ENCODE data around the gene PDZD2. TPM values are rescaled to one million over a fixed set of nuclear protein-coding genes. Genes with fewer than 3 reads are reported as not detected.

Gene PDZD2
- polyA plus RNA-seq, 1 donor from 2014 or later: 3.1 TPM

DNA sequence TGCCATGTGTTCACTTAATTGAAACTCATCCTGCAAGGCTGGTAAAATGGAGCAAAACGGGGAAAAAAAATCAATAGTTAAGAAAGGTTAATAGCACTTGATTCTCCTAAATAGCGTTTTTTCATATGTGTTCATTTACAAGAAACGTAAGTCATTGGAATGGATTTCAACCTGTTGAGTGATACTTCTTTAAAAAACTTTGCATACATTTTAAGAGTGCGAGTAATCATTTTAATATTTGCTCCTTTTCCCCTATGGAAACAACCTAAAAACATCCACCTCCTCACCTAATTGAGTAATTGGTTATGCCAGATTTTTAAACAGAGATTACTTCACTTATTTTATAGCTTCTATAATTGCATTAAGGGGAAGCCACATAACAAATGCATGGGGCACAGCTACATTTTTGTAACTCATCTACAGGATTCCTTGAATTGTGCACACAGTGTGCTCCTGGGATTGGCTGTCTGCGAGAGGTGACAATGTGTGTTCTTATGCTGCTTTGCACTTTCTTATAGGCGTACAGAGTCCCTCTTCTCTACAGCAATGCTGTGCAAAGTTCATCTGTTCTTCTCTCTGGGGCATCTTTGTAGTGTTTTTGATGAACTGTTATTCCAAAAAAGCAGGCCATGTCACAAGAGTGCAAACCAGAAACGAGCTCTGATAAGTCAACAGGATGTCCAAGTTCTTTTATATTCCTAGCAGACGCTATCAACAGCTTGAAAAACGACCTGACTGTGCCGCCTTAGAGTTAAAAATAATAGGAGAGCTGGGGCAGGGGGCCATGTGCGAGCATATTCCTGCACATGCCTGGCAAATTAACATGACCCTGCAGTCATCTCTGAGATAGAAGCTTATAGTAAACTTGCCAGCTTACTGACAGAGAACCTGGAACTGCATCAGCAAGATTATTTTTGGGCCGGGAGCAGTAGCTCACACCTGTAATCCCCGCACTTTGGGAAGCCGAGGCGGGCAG lies 417.2 kb downstream of the PDZD2 start:
- no peak for TF ChIP-seq EP300 (conservative IDR thresholded peaks at IDR 0.05; ENCODE audit: poor library complexity, severe bottlenecking)
- no peak for TF ChIP-seq POLR2AphosphoS5 (IDR thresholded peaks at IDR 0.05)
- no peak for TF ChIP-seq RAD21 (conservative IDR thresholded peaks at IDR 0.05)
- no peak for TF ChIP-seq MXI1 (conservative IDR thresholded peaks at IDR 0.05; ENCODE audit: poor library complexity, severe bottlenecking)
- no peak for TF ChIP-seq TAF1 (IDR thresholded peaks at IDR 0.05; ENCODE audit: low read depth)
- no peak for TF ChIP-seq EZH2 (IDR thresholded peaks at IDR 0.05; ENCODE audit: borderline replicate concordance, insufficient read depth, low read length, poor library complexity, severe bottlenecking)
- TF ChIP-seq, protein P1, sequence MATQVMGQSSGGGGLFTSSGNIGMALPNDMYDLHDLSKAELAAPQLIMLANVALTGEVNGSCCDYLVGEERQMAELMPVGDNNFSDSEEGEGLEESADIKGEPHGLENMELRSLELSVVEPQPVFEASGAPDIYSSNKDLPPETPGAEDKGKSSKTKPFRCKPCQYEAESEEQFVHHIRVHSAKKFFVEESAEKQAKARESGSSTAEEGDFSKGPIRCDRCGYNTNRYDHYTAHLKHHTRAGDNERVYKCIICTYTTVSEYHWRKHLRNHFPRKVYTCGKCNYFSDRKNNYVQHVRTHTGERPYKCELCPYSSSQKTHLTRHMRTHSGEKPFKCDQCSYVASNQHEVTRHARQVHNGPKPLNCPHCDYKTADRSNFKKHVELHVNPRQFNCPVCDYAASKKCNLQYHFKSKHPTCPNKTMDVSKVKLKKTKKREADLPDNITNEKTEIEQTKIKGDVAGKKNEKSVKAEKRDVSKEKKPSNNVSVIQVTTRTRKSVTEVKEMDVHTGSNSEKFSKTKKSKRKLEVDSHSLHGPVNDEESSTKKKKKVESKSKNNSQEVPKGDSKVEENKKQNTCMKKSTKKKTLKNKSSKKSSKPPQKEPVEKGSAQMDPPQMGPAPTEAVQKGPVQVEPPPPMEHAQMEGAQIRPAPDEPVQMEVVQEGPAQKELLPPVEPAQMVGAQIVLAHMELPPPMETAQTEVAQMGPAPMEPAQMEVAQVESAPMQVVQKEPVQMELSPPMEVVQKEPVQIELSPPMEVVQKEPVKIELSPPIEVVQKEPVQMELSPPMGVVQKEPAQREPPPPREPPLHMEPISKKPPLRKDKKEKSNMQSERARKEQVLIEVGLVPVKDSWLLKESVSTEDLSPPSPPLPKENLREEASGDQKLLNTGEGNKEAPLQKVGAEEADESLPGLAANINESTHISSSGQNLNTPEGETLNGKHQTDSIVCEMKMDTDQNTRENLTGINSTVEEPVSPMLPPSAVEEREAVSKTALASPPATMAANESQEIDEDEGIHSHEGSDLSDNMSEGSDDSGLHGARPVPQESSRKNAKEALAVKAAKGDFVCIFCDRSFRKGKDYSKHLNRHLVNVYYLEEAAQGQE (IDR thresholded peaks at IDR 0.05; ENCODE audit: borderline replicate concordance): no peak
- TF ChIP-seq SMC3 (conservative IDR thresholded peaks at IDR 0.05; ENCODE audit: poor library complexity): no peak
- TF ChIP-seq, protein P2, sequence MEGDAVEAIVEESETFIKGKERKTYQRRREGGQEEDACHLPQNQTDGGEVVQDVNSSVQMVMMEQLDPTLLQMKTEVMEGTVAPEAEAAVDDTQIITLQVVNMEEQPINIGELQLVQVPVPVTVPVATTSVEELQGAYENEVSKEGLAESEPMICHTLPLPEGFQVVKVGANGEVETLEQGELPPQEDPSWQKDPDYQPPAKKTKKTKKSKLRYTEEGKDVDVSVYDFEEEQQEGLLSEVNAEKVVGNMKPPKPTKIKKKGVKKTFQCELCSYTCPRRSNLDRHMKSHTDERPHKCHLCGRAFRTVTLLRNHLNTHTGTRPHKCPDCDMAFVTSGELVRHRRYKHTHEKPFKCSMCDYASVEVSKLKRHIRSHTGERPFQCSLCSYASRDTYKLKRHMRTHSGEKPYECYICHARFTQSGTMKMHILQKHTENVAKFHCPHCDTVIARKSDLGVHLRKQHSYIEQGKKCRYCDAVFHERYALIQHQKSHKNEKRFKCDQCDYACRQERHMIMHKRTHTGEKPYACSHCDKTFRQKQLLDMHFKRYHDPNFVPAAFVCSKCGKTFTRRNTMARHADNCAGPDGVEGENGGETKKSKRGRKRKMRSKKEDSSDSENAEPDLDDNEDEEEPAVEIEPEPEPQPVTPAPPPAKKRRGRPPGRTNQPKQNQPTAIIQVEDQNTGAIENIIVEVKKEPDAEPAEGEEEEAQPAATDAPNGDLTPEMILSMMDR (IDR thresholded peaks at IDR 0.05; ENCODE audit: poor library complexity, severe bottlenecking): no peak
- H3F3A ChIP-seq (ENCODE audit: insufficient read depth, low read length, poor library complexity, severe bottlenecking): no peaks in the 10 kb centered on the region

DNA sequence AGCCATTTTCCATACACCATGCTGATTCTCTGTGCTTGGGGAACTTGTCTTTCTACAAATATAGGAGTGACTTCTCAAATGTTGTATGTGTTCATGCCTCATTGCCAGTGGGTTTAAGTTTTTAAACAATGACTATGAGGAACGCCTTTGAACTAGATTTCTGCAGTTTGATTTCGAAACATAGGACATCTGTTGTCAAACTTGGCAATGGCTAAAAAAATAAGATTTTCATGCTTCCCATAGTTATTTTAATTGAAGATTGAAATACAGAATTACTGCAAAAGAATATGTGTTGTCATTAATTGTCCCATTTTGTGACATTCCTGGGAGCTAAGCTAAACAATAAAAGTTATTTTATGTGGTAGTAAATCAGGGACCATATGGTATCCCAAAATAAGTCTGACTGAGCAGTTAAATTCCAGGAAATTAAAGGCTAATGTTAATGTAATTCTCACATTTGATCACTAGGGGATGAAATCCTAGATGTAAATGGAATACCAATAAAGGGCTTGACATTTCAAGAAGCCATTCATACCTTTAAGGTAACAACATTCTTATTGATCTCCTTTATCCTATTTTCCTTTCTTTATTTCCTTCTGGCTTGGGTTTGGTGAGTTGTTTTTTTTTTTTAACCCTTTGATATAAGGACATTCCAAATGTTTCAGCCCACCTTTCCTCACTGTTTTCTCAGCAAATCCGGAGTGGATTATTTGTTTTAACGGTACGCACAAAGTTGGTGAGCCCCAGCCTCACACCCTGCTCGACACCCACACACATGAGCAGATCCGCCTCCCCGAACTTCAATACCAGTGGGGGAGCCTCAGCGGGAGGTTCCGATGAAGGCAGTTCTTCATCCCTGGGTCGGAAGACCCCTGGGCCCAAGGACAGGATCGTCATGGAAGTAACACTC lies 418.5 kb downstream of the PDZD2 start:
- no peak overlapping the region for H3K4me2 ChIP-seq (ENCODE audit: low read length)
- H3K27me3 ChIP-seq (ENCODE audit: insufficient read depth, low read depth, low read length): no peaks in the 10 kb centered on the region
- no peak overlapping the region for H3K4me3 ChIP-seq (ENCODE audit: low read length)
- H3K9ac ChIP-seq (ENCODE audit: low read length): no peak overlapping the region
- no peak overlapping the region for H3K27ac ChIP-seq (ENCODE audit: low read length)
- no peaks in the 10 kb centered on the region for H3K9me3 ChIP-seq (ENCODE audit: low read length)
- H2AFZ ChIP-seq (ENCODE audit: low read depth, low read length): no peak overlapping the region
- no peaks in the 10 kb centered on the region for H3K36me3 ChIP-seq (ENCODE audit: insufficient read depth, low read length)
- H4K20me1 ChIP-seq (ENCODE audit: insufficient read depth): no peaks in the 10 kb centered on the region
- TF ChIP-seq EZH2 (IDR thresholded peaks at IDR 0.05; ENCODE audit: borderline replicate concordance, insufficient read depth, low read length, poor library complexity, severe bottlenecking): no peak
- no peak for TF ChIP-seq SMC3 (conservative IDR thresholded peaks at IDR 0.05; ENCODE audit: poor library complexity)
- TF ChIP-seq TAF1 (IDR thresholded peaks at IDR 0.05; ENCODE audit: low read depth): no peak
- TF ChIP-seq, protein P1 (IDR thresholded peaks at IDR 0.05; ENCODE audit: borderline replicate concordance): no peak
- TF ChIP-seq EP300 (conservative IDR thresholded peaks at IDR 0.05; ENCODE audit: poor library complexity, severe bottlenecking): no peak
- no peak for TF ChIP-seq POLR2AphosphoS5 (IDR thresholded peaks at IDR 0.05)
- no peak for TF ChIP-seq RAD21 (conservative IDR thresholded peaks at IDR 0.05)
- no peak for TF ChIP-seq MXI1 (conservative IDR thresholded peaks at IDR 0.05; ENCODE audit: poor library complexity, severe bottlenecking)
- TF ChIP-seq, protein P2 (IDR thresholded peaks at IDR 0.05; ENCODE audit: poor library complexity, severe bottlenecking): no peak
- no peaks in the 10 kb centered on the region for H3K9me2 ChIP-seq (ENCODE audit: insufficient read depth, low read length)
- H3K79me2 ChIP-seq (replicated peaks; ENCODE audit: insufficient read depth, low read length): no peaks in the 10 kb centered on the region
- H3F3A ChIP-seq (ENCODE audit: insufficient read depth, low read length, poor library complexity, severe bottlenecking): no peaks in the 10 kb centered on the region

More for the DNA sequence above, 417.2 kb downstream of the PDZD2 start:
- no peak overlapping the region for H2AFZ ChIP-seq (ENCODE audit: low read depth, low read length)
- H3K36me3 ChIP-seq (ENCODE audit: insufficient read depth, low read length): no peaks in the 10 kb centered on the region
- H3K9me2 ChIP-seq (ENCODE audit: insufficient read depth, low read length): no peaks in the 10 kb centered on the region
- no peak overlapping the region for H3K4me3 ChIP-seq (ENCODE audit: low read length)
- H3K79me2 ChIP-seq (replicated peaks; ENCODE audit: insufficient read depth, low read length): no peaks in the 10 kb centered on the region
- no peaks in the 10 kb centered on the region for H3K9me3 ChIP-seq (ENCODE audit: low read length)
- H3K27ac ChIP-seq (ENCODE audit: low read length): no peak overlapping the region
- no peak overlapping the region for H3K4me2 ChIP-seq (ENCODE audit: low read length)
- no peak overlapping the region for H3K9ac ChIP-seq (ENCODE audit: low read length)
- H4K20me1 ChIP-seq (ENCODE audit: insufficient read depth): no peaks in the 10 kb centered on the region
- no peaks in the 10 kb centered on the region for H3K27me3 ChIP-seq (ENCODE audit: insufficient read depth, low read depth, low read length)
